ENCODE results near the gene SLX4IP.

- TF ChIP-seq MAFK (IDR thresholded peaks at IDR 0.05; ENCODE audit: partially characterized antibody), result no peak
- no peak for TF ChIP-seq CTCF (IDR thresholded peaks at IDR 0.05)
- TF ChIP-seq, protein P1, sequence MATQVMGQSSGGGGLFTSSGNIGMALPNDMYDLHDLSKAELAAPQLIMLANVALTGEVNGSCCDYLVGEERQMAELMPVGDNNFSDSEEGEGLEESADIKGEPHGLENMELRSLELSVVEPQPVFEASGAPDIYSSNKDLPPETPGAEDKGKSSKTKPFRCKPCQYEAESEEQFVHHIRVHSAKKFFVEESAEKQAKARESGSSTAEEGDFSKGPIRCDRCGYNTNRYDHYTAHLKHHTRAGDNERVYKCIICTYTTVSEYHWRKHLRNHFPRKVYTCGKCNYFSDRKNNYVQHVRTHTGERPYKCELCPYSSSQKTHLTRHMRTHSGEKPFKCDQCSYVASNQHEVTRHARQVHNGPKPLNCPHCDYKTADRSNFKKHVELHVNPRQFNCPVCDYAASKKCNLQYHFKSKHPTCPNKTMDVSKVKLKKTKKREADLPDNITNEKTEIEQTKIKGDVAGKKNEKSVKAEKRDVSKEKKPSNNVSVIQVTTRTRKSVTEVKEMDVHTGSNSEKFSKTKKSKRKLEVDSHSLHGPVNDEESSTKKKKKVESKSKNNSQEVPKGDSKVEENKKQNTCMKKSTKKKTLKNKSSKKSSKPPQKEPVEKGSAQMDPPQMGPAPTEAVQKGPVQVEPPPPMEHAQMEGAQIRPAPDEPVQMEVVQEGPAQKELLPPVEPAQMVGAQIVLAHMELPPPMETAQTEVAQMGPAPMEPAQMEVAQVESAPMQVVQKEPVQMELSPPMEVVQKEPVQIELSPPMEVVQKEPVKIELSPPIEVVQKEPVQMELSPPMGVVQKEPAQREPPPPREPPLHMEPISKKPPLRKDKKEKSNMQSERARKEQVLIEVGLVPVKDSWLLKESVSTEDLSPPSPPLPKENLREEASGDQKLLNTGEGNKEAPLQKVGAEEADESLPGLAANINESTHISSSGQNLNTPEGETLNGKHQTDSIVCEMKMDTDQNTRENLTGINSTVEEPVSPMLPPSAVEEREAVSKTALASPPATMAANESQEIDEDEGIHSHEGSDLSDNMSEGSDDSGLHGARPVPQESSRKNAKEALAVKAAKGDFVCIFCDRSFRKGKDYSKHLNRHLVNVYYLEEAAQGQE (IDR thresholded peaks at IDR 0.05), result no peak
- TF ChIP-seq USF2 (IDR thresholded peaks at IDR 0.05), result no peak
- no peak for TF ChIP-seq RAD21 (conservative IDR thresholded peaks at IDR 0.05 in 1 of 2, IDR thresholded peaks at IDR 0.05 in 1 of 2)
- no peak for TF ChIP-seq POLR2A (IDR thresholded peaks at IDR 0.05; ENCODE audit: low read length)
- no peak for TF ChIP-seq MAX (IDR thresholded peaks at IDR 0.05)
Measured at GRCh38 chr20:10474606-10475184, 39.6 kb downstream of the SLX4IP start.
